OCI-LY3 (cell line): ENCODE measurements around the gene FRMD1.

ENCODE experiments used
- H2AFZ ChIP-seq: fragments of 200-600, 300-600 bp; shearing (Covaris generic); 2 replicates; pipeline ENCODE4 v1.6.0; 2014; ENCODE audit warnings: antibody characterized with exemption, low read depth, low read length
- H3K27ac ChIP-seq: fragments of 200-600, 300-600 bp; sonication (generic); 2 replicates; pipeline ENCODE4 v1.5.1; 2014; ENCODE audit warnings: mild to moderate bottlenecking, low read length, moderate library complexity, mixed read lengths
- H3K27me3 ChIP-seq: fragments of 200-600, 300-600 bp; sonication (generic); 2 replicates; pipeline ENCODE4 v1.6.1; 2014; ENCODE audit warnings: low read depth, low read length, mixed read lengths
- H3K36me3 ChIP-seq: fragments of 200-600, 300-600 bp; sonication (generic); replicated peaks from 2 replicates; pipeline ENCODE3; 2014; ENCODE audit warnings: low read depth, low read length, mixed read lengths
- H3K4me1 ChIP-seq: fragments of 300-600, 200-600 bp; sonication (generic); 2 replicates; pipeline ENCODE4 v1.6.1; 2014; ENCODE audit warnings: low read length, mixed read lengths
- H3K4me2 ChIP-seq: fragments of 200-600, 300-600 bp; sonication (generic); 2 replicates; pipeline ENCODE4 v1.6.1; 2014; ENCODE audit warnings: low read length, mixed read lengths
- H3K4me3 ChIP-seq: fragments of 300-600, 200-600 bp; sonication (generic); 2 replicates; pipeline ENCODE4 v1.5.1; 2014; ENCODE audit warnings: antibody characterized with exemption, mild to moderate bottlenecking, low read length, moderate library complexity
- H3K79me2 ChIP-seq: fragments of 300-600, 200-600 bp; shearing (Covaris generic); 2 replicates; pipeline ENCODE4 v1.6.1; 2014; ENCODE audit warnings: mild to moderate bottlenecking, low read length, mixed read lengths
- H3K9ac ChIP-seq: fragments of 300-600, 200-600 bp; shearing (Covaris generic); 2 replicates; pipeline ENCODE4 v1.6.0; 2014; ENCODE audit warnings: mild to moderate bottlenecking, low read length, moderate library complexity
- H3K9me3 ChIP-seq: fragments of 200-600, 300-600 bp; shearing (Covaris generic); 2 replicates; pipeline ENCODE4 v1.6.1; 2014; ENCODE audit warnings: low read length, mixed read lengths; ENCODE audit not compliant: insufficient read depth
- H4K20me1 ChIP-seq: fragments of 200-600, 300-600 bp; sonication (generic); 2 replicates; pipeline ENCODE4 v1.6.1; 2016; ENCODE audit warnings: low read length, mixed read lengths; ENCODE audit not compliant: insufficient read depth
- EZH2phosphoT487 ChIP-seq: fragments of 200-600 bp; shearing (Covaris generic); IDR thresholded peaks from 2 replicates; pipeline ENCODE4 v1.6.1; 2018; ENCODE audit warnings: antibody characterized with exemption, mixed run types, low read depth
- TF ChIP-seq, protein P1 (sequence below): fragments of 200-600, 300-600 bp; sonication (generic); IDR thresholded peaks from 2 replicates; pipeline ENCODE4 v1.5.1; 2014; ENCODE audit warnings: antibody characterized with exemption, low read length, low read depth

Gene FRMD1

DNA sequence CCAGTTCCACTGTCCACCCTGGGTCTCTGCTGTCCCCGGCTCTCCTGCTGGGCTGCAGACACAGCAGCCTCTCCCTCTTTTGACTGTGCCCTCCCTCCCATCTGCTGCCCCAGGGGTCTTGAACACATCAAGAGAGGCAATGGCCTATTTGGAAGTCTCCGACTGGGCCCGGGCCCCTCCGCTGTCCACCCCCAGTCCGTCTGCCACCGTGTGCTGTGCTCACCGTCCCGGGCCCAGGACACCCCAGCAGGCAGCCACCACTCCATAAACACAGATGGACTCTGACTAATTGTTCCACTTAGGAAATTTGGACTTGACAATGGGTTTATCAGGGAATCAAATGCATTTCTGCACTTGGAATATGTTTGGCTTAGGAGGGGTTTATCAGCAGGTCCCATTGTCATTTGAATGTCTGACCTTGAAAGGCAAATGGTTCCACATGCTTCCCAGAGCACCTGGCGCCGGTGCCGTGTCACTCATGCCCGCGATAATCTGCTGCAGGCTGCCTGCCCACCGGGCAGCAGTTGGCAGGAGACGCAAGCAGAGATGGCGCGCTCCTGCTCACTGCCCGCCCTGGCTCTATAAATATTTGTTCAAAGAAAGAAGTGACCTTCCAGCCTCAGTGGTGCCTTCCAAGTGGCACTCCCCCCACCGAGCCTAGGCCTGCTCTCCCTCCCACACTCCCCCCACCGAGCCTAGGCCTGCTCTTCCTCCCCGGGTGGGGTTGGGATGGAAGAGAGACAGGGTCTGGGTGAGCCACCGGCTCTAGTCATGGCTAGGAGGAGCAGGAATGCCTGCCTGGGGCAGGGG, 18.8 kb upstream of the FRMD1 start:
- Histone ChIP-seq H3K4me2 (no peak overlapping the region), H3K4me1 (no peaks in the 10 kb centered on the region), H3K36me3 (no peaks in the 10 kb centered on the region), H4K20me1 (no peaks in the 10 kb centered on the region), H2AFZ (no peak overlapping the region), H3K9ac (no peak overlapping the region), H3K9me3 (no peaks in the 10 kb centered on the region), H3K79me2 (no peaks in the 10 kb centered on the region), H3K27ac (no peak overlapping the region), H3K4me3 (no peak overlapping the region), H3K27me3 (no peaks in the 10 kb centered on the region)
- TF ChIP-seq, protein P1, sequence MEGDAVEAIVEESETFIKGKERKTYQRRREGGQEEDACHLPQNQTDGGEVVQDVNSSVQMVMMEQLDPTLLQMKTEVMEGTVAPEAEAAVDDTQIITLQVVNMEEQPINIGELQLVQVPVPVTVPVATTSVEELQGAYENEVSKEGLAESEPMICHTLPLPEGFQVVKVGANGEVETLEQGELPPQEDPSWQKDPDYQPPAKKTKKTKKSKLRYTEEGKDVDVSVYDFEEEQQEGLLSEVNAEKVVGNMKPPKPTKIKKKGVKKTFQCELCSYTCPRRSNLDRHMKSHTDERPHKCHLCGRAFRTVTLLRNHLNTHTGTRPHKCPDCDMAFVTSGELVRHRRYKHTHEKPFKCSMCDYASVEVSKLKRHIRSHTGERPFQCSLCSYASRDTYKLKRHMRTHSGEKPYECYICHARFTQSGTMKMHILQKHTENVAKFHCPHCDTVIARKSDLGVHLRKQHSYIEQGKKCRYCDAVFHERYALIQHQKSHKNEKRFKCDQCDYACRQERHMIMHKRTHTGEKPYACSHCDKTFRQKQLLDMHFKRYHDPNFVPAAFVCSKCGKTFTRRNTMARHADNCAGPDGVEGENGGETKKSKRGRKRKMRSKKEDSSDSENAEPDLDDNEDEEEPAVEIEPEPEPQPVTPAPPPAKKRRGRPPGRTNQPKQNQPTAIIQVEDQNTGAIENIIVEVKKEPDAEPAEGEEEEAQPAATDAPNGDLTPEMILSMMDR, result no peak
- no peak for TF ChIP-seq EZH2phosphoT487

DNA sequence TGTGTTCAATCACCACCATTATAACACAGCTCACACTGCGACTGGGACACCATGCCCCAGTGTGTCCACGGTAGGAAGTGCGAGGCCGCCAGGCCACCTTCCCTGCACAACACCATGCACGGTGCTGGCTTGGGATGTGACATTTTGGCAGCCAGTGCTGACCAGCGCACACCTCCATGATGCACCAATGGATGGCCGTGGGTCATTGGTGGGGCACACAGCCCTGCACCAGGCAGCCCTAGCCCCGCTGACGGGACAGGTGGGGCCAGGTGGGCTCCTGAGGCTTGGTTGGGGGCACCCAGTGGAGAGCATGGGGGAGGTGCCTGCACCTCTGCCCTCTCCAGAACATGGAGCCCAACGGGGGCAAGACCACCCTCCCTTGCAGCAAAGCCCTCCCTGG, 18.2 kb upstream of the FRMD1 start:
- no peaks in the 10 kb centered on the region for H4K20me1 ChIP-seq
- TF ChIP-seq EZH2phosphoT487, result no peak
- TF ChIP-seq, protein P1, result no peak
- no peak overlapping the region for H3K4me2 ChIP-seq
- no peaks in the 10 kb centered on the region for H3K9me3 ChIP-seq
- no peaks in the 10 kb centered on the region for H3K4me1 ChIP-seq
- no peaks in the 10 kb centered on the region for H3K27me3 ChIP-seq
- no peaks in the 10 kb centered on the region for H3K36me3 ChIP-seq
- H2AFZ ChIP-seq, result no peak overlapping the region
- no peak overlapping the region for H3K9ac ChIP-seq
- no peaks in the 10 kb centered on the region for H3K79me2 ChIP-seq
- H3K27ac ChIP-seq, result no peak overlapping the region
- H3K4me3 ChIP-seq, result no peak overlapping the region

DNA sequence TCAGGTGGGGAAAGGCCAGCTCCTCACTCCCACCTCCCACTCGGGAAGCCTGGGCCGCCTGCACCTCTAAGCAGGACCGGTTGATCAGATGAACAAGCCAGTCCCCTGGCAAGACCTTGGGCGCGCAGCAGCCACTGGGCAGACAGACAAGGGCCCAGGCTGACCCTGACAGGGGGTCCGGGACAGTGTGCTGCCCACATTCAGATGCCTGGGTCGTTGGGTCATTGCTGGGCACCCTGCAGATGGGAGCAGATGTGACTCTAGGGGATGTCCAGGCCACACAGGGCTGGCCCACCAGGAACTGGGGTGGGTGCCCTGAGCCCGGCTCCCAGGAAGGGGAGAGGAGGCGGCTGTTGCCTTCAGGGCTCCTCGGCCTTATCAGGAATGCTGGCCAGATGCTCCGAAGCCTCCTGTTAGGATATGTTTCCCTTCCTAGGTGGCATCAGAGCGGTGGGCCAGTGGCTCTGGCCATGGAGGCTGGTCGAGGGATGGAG, 17.3 kb upstream of the FRMD1 start:
- no peaks in the 10 kb centered on the region for H3K27me3 ChIP-seq
- H3K9me3 ChIP-seq, result no peaks in the 10 kb centered on the region
- no peak overlapping the region for H2AFZ ChIP-seq
- no peak overlapping the region for H3K9ac ChIP-seq
- TF ChIP-seq, protein P1, result no peak
- TF ChIP-seq EZH2phosphoT487, result no peak
- H3K27ac ChIP-seq, result no peak overlapping the region
- H4K20me1 ChIP-seq, result no peaks in the 10 kb centered on the region
- H3K36me3 ChIP-seq, result no peaks in the 10 kb centered on the region
- H3K4me1 ChIP-seq, result no peaks in the 10 kb centered on the region
- H3K4me2 ChIP-seq, result no peak overlapping the region
- no peak overlapping the region for H3K4me3 ChIP-seq
- no peaks in the 10 kb centered on the region for H3K79me2 ChIP-seq

DNA sequence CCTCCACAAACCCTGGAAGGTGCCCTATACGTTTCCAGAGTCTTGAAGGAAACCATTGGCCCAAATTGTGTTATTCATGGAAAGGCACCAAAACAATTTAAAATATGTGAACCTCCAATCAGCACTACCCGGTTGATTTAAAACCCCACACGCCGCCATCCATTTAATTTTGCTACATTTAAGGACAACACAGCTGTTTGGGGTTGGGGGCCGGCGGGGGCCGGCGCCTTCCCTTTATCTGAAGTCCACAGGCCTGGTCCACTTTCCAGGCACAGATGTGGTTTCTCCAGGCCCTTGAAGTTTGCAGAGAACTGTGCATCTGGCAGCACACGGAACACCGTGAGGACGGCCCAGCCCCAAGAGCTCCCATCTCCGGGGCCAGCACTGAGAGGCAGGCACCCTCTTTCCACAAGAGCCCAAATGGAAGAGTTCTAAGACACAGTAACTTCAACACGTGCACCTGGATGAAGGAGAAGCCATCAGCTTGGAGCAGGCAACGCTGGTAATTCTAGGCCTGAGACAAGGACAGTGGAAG, 16.8 kb upstream of the FRMD1 start:
- no peaks in the 10 kb centered on the region for H3K36me3 ChIP-seq
- H3K9me3 ChIP-seq, result no peaks in the 10 kb centered on the region
- no peaks in the 10 kb centered on the region for H4K20me1 ChIP-seq
- no peaks in the 10 kb centered on the region for H3K4me1 ChIP-seq
- H3K4me2 ChIP-seq, result no peak overlapping the region
- H3K4me3 ChIP-seq, result no peak overlapping the region
- H3K9ac ChIP-seq, result no peak overlapping the region
- H2AFZ ChIP-seq, result no peak overlapping the region
- no peak overlapping the region for H3K27ac ChIP-seq
- H3K27me3 ChIP-seq, result no peaks in the 10 kb centered on the region
- no peaks in the 10 kb centered on the region for H3K79me2 ChIP-seq
- TF ChIP-seq, protein P1, result no peak
- no peak for TF ChIP-seq EZH2phosphoT487
